ENCODE results near the gene PFKP.

PFKP gene

DNA sequence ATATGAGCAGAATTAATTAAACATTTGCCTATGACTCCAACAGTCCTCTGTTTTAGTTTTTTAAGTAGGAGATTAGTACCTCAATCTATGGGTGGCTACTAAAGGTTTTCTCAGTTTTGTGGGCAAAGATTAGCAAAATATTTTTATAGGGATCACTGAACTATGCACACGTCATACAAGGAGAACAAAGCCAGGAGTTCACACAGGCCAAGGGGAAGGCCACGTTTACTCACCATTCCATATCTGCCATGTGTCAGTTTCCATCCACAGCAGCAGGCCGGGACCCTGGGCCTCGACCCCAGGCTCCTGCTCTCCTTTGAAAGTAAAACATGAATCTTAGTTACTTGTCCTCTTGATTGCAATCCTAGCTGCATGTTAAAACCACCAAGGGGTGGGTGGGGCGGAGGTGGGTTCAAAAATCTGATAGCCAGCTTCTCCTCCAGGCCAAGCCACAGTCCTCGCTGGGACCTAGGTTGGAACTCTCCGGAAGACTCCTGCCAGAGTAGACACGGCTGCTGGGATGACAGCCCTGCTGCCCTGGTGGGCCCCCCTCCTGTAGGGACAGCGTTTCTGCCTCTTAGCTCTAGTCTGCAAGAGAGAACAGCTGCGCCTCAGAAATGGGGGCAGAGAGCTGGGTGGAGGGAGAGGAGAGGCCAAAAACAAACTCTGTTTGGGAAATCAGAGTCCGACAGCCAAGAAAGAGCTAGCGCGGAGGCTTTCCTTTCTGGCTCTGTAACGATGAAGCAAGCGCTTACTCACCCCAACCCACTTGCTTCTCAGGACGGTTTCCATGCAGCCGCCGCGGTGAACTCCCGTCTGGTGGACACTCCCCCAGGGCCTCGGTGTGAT lies 69.6 kb downstream of the PFKP start:
- DNase-seq = no peak

GRCh38 chr10:3137958-3138726 lies 70.8 kb downstream of the PFKP start:
- DNase-seq = no peak

- DNase-seq = no peak
These were observed 72.0 kb downstream of the PFKP start for GRCh38 chr10:3139216-3139910.

DNA sequence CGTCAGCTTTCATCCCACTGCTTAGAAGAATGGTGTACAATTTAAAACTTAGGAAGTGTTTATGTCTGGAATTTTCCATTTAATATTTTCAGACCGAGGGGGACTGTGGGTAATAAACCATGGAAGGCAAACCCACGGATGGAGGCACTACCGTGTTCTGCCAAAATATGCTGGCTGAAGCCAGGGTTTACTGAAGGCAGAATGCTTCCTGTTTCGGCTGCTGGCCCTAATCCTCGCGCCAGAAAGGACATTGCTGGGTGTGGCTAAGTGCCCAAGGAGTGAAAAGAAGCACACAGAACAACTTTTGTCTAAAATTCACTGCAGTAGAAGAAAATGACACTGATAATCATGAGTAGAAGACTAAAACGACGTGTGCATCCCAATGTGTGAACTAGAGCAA lies 72.9 kb downstream of the PFKP start:
- DNase-seq = no peak

- DNase-seq = no peak
These were observed 74.1 kb downstream of the PFKP start for GRCh38 chr10:3141351-3142005.

GRCh38 chr10:3142146-3142875 lies 75.0 kb downstream of the PFKP start:
- no peak for DNase-seq

GRCh38 chr10:3143366-3143765 lies 76.0 kb downstream of the PFKP start:
- no peak for DNase-seq

DNA sequence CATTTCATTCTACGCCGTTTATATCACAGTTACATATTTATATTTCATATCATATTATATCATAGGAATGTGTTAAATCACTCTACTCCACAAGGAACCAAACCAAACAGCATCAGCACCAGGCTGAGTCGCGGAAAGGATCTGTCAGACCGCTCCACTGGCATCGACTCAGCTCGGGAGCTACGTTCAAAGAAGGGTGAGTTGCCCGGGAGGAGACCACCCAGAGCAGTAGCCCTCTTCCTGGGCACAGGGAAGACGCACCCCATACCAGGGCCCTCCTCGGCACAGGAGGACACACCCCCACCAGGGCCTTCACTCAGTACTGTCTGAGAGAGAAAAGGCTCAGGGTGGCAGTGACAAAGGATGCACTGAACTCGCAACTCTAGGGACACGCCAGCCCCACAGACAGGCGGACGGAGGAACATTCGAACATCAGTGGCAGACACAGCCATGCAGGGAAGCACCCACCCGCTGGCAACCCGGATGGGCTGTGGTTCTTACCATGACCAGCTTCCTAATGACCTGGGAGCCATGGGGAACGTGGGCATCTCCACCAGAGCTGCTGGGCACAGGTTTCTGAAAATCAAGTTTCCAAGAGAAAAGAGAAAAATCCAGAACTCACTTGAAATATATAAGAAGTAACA lies 76.6 kb downstream of the PFKP start:
- DNase-seq = no peak

DNA sequence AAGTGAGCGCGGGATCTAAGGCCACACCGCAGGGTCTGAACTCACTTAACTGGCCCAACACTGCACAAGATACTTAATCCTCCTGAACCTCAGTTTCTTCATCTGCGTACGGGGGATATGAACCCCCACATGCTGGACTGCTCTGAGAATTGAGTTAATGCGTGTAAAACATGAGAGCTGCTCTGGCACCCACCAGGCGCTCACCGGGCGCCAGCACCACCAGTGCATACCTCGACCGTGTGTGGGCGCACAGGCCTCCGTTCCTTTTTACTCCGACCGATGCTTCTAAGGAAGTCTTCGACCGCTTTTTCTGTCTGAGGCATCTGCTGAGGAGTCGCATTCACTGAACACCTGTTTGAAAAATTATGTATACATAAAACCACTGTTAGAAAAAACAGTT lies 78.0 kb downstream of the PFKP start:
- DNase-seq = no peak

- DNase-seq = no peak
These were observed 78.9 kb downstream of the PFKP start for GRCh38 chr10:3146289-3146688.

DNA sequence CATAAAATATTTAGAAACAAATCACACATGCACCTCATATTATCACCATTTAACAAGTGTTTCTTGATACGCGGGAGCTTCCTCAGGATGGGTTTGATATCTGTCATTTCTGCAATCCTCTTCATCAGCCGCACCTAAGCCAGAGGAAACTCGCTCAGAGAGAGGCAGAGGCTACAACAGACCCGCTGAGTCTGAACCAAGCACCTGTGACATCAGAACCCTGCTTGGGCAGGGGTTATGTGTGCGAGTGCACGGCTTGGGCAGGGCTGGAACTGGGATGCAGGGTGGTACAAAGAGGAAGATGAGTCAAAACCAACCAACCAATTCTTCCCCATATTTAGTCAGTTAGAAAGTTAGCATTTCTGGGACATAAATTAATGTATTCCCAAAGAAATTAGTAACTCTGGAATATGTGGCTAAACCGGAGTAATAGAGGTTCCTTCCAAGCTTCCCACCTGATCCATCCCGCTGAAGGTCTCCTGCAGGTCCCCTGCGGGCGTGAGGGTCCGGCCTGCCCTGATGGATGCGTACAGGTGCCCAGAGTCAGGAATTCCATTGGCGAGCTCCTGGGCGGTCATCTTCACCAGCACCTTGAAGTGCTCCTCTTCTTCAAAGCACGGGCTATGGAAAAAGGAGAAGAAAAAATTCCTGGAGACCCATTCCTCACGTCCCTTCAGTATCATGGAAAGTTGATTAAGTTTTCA lies 79.9 kb downstream of the PFKP start:
- no peak for DNase-seq

- DNase-seq = no peak
These were observed 80.7 kb downstream of the PFKP start for GRCh38 chr10:3148041-3148440.

- no peak for DNase-seq
These were observed 81.6 kb downstream of the PFKP start for GRCh38 chr10:3148994-3149393.

DNA sequence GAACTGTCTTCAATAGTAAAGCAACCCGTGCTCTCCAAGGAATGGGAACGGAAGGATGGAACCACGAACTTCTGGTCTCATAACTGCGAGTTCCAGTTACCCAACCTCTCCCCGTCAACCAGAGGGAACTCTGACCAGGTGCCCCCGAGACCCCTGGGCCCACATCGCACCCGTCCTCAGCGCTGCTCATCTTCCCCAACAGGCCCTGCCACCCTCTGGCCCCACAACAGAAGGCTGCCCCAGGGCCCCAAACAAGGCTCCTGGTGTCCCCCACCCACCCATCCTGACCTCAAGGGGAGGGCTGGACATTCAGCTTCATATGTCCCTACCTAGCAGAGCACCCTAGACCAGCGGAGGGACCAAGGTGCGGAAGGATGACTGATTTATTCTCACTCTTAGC lies 82.6 kb downstream of the PFKP start:
- no peak for DNase-seq

GRCh38 chr10:3150366-3150765 lies 83.0 kb downstream of the PFKP start:
- DNase-seq = no peak

GRCh38 chr10:3150961-3151360 lies 83.6 kb downstream of the PFKP start:
- no peak for DNase-seq

DNA sequence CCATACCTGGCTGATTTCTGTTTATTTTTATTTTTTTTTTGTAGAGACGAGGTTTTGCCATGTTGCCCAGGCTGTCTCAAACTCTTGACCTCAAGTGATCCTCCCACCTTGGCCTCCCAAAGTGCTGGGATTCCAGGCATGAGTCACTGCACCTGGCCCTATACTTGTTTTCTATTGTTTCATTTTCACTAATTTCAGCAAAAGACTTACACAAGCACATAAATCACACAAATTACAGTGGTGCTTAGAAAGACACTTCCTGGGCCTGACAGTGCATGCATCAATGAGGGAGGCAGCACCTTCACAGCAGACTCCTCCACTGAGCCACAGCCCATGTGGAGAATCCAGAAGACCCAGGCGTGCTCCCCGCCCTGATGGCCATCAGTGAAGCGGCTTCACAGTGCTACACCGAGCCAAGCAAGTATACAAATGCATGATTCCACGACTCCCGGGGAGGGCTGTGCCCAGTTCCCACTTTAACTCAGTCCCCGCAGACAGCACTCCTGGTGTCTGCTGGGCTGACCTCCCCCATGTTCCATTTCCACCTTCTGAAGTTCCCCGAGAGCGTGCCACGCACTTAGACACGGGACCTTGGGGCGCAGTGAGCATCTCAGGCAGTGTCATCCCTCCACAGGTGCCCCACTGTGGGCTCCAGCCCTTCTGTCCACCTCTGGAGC lies 84.7 kb downstream of the PFKP start:
- DNase-seq = no peak

DNA sequence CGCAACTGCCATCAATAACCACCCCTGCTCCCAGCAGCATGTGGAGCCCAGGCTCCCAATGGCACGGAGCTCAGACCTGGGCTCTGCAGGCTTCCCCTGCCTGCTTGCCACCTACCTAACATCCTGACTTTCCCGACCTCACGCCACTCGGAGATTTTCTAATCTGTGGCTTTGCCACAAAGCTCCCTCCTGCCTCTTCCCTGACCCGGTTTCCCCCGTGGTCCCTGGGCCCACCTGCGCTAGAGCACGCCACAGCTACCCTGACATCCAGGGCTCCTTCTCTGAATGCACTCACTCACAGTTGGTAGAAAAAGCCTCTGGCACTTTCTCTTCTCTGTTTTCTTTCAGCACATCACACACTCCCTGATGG lies 85.2 kb downstream of the PFKP start:
- no peak for DNase-seq

DNA sequence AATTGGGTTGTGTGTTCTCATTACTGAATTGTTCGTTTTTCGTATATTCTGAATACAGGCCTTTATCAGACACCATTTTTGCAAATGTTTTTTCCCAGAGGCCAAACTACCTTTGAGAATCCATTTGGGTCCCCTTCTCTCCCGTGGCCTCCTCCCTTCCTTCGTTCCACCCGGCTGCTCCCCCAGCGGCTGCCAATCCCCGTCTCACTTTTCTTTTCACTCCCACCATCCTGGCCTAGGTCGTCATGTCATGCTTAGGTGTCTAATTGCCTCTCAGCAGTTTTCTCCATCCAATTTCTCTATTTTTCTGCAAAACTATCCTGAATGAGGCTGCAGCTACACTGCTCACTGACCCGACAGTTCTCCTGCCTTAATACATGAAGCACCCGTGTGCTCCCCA lies 87.3 kb downstream of the PFKP start:
- no peak for DNase-seq

DNA sequence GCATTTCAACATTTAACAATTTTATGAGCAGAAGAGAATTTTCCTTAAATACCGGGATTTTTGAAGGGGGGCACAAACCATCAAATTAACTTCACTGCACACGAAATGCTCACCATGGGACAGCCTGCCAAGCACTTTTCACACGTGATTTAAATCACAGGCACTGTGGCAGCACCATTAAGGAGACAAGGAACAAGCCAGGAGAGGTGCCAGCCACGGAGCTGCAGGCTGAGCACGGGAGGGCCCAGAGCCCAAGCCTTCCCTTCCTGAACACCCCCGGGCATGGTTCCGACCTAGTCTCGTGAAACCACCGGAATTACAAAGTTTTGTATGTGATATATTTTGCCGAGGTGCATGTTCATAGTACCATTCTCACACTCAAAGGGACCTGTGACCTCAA lies 91.8 kb downstream of the PFKP start:
- no peak for DNase-seq

DNA sequence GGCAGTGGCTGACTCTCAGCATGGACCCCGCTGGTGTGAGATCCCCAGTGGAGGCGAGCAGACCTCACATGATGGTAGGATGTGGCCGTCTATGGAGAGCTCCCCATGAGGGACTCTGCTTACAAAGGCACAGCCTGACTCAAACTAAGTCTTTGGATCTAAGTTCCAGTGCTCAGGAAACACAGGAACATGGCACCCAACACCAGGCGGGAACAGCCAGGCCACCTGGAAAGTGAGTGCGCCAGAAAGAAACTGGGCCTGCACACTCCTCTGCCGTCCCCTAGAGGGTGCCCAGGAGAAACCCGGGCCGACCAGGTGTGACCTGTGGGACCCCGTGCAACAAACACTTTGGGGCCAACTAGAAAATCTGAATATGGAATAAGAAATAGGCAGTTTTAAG lies 95.2 kb downstream of the PFKP start:
- DNase-seq = no peak
